GM18511 (cell line): ENCODE measurements around the gene LRP1B.

Experiments
- ATAC-seq: cut with Tn5 transposase; IDR thresholded peaks from one replicate; pipeline ENCODE4 v1.9.1; 2021; ENCODE audit warnings: mild to moderate bottlenecking, moderate library complexity; ENCODE audit not compliant: unreplicated experiment

LRP1B gene

GRCh38 chr2:140246957-140247356, 1883.9 kb downstream of the LRP1B start:
- no peak for ATAC-seq

GRCh38 chr2:140246058-140246457, 1884.8 kb downstream of the LRP1B start:
- no peak for ATAC-seq

- ATAC-seq, result no peak
Measured at GRCh38 chr2:140242889-140243288, 1887.9 kb downstream of the LRP1B start.

GRCh38 chr2:140234116-140234515, 1896.7 kb downstream of the LRP1B start:
- ATAC-seq, result no peak

GRCh38 chr2:140210963-140211362, 1919.9 kb downstream of the LRP1B start:
- no peak for ATAC-seq

- ATAC-seq, result no peak
Measured at GRCh38 chr2:140205093-140205492, 1925.7 kb downstream of the LRP1B start.

GRCh38 chr2:140203347-140203746, 1927.5 kb downstream of the LRP1B start:
- no peak for ATAC-seq

- no peak for ATAC-seq
Measured at GRCh38 chr2:140201572-140201971, 1929.2 kb downstream of the LRP1B start.

- no peak for ATAC-seq
Measured at GRCh38 chr2:140200764-140201163, 1930.1 kb downstream of the LRP1B start.

- ATAC-seq, result no peak
Measured at GRCh38 chr2:140200307-140200706, 1930.5 kb downstream of the LRP1B start.

GRCh38 chr2:140199312-140199711, 1931.5 kb downstream of the LRP1B start:
- ATAC-seq, result no peak

GRCh38 chr2:140187086-140187485, 1943.7 kb downstream of the LRP1B start:
- no peak for ATAC-seq

- no peak for ATAC-seq
Measured at GRCh38 chr2:140186313-140186712, 1944.5 kb downstream of the LRP1B start.

- no peak for ATAC-seq
Measured at GRCh38 chr2:140185076-140185475, 1945.7 kb downstream of the LRP1B start.

- no peak for ATAC-seq
Measured at GRCh38 chr2:140183056-140183765, 1947.6 kb downstream of the LRP1B start.
